ENCODE results near the gene SP140L.

SP140L gene

GRCh38 chr2:230449901-230450467 is 123.0 kb downstream of the SP140L start:
- H3K27ac ChIP-seq (ENCODE audit: low read length), result no peak overlapping the region
- no peaks in the 10 kb centered on the region for H3K27me3 ChIP-seq (ENCODE audit: insufficient read depth, low read length)
- H3K4me1 ChIP-seq (ENCODE audit: insufficient read depth, low read length), result no peaks in the 10 kb centered on the region
- no peaks in the 10 kb centered on the region; the same call in 1 of the 2 replicates for H3K9me3 ChIP-seq (ENCODE audit: insufficient read depth, low read depth, low read length)
- H3K9ac ChIP-seq (ENCODE audit: low read depth, low read length), result no peak overlapping the region
- H3K4me3 ChIP-seq (ENCODE audit: low read length), result no peak overlapping the region
- H3K36me3 ChIP-seq (ENCODE audit: insufficient read depth, low read depth, low read length), result no peaks in the 10 kb centered on the region

GRCh38 chr2:230453006-230453405 is 126.0 kb downstream of the SP140L start:
- no peak overlapping the region for H3K27ac ChIP-seq (ENCODE audit: low read length)
- no peak overlapping the region for H3K9ac ChIP-seq (ENCODE audit: low read depth, low read length)
- no peak overlapping the region for H3K4me3 ChIP-seq (ENCODE audit: low read length)
- no peaks in the 10 kb centered on the region for H3K36me3 ChIP-seq (ENCODE audit: insufficient read depth, low read depth, low read length)
- H3K4me1 ChIP-seq (ENCODE audit: insufficient read depth, low read length), result peaks cover 10% of the 10 kb centered on the region; the same call in 1 of the 2 replicates
- no peaks in the 10 kb centered on the region; the same call in none of the 2 replicates for H3K9me3 ChIP-seq (ENCODE audit: insufficient read depth, low read depth, low read length)
- no peaks in the 10 kb centered on the region for H3K27me3 ChIP-seq (ENCODE audit: insufficient read depth, low read length)

All from iPS-20b (cell line).